Tibial artery (tissue), 4 donors: ENCODE data around the gene KLK10.

Experiments
- DNase-seq, 2 donors: peaks; one replicate each; pipeline ENCODE4 v3.0.0-alpha.2; 2019
- H3K27ac ChIP-seq, 2 donors: fragments of 200-600 bp; sonication (generic) in 1 of 2; 1 replicate in 1 of 2; 2 replicates in 1 of 2; pipeline ENCODE4 v1.5.1; 2018 to 2019; ENCODE audit warnings: mild to moderate bottlenecking in 1 of 2
- H3K27me3 ChIP-seq, 2 donors: fragments of 200-600 bp; sonication (generic) in 1 of 2; one replicate each; pipeline versions ENCODE4 v1.5.1 to v1.6.0; 2016 to 2019
- H3K36me3 ChIP-seq, 3 donors: fragments of 200-600 bp; sonication (generic) in 2 of 3; one replicate each; pipeline ENCODE4 v1.5.1; 2016 to 2019; ENCODE audit warnings: mild to moderate bottlenecking in 2 of 3
- H3K4me1 ChIP-seq, 4 donors: fragments of 200-600 bp; sonication (generic) in 2 of 4; 1 replicate in 3 of 4; 2 replicates in 1 of 4; pipeline ENCODE4 v1.5.1; 2016 to 2019
- H3K4me3 ChIP-seq, 2 donors: fragments of 200-600 bp; sonication (generic) in 1 of 2; 1 replicate in 1 of 2; 2 replicates in 1 of 2; pipeline ENCODE4 v1.5.1; 2018 to 2019; ENCODE audit warnings: mild to moderate bottlenecking in 2 of 2
- H3K9me3 ChIP-seq, 3 donors: fragments of 200-600 bp; sonication (generic) in 1 of 3; one replicate each; pipeline ENCODE4 v1.5.1; 2016 to 2019
- CTCF ChIP-seq, 2 experiments: fragments of 200-600 bp in 1 of 2; fragments of 450-650 bp in 1 of 2; IDR thresholded peaks; one replicate each; pipeline ENCODE4 v1.5.1; 2017 to 2019; ENCODE audit warnings: antibody characterized with exemption in 2 of 2, mild to moderate bottlenecking in 1 of 2, moderate library complexity in 1 of 2
- intact Hi-C: fragments of 100-400 bp; cut with DNase I; formaldehyde crosslinking; loops from one replicate; pipeline ENCODE4 v1.15.0; 2023; ENCODE audit warnings: low total_unique reads

KLK10 gene

GRCh38 chr19:50979758-50980157 lies 39.8 kb downstream of the KLK10 start:
- no peak overlapping the region for H3K27ac ChIP-seq
- no peak for DNase-seq
- H3K4me3 ChIP-seq = no peak overlapping the region
- TF ChIP-seq CTCF (IDR thresholded peaks at IDR 0.05) = no peak
- no peaks in the 10 kb centered on the region for H3K9me3 ChIP-seq
- H3K36me3 ChIP-seq = no peaks in the 10 kb centered on the region
- peaks cover 0 to 41% of the 10 kb centered on the region in 2 donors for H3K27me3 ChIP-seq
- no peaks in the 10 kb centered on the region for H3K4me1 ChIP-seq
- intact Hi-C loops = no loop called here

DNA sequence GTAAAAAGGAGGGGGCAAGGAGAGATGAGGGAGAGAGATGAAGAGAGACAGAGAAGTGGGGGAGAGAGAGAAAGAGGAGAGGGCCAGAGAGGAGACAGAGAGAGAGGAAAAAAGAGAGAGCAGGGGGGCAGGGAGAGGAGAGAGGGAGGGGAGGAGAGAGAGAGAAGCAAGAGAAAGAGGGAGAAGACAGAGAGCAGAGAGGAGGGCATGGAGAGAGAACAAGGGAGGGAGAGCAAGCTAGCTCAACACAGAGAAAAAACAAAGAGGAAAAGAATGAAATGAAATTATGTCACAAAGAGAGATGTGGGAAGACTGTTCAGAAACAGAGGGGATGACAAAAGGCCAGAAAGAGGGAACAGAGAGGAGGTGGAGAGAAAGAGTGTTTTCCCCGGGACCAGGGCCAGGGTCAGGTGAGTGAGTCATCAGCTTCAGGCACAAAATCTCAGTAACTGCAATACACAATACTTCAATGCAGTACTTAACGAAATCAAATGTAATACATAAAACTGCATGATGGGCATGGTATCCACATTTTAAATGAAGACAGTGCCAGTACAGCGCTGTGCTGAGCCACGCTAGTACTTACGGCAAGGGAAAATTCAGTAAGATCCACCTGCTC lies 40.6 kb downstream of the KLK10 start:
- Histone ChIP-seq H3K36me3 (no peaks in the 10 kb centered on the region), H3K27ac (no peak overlapping the region), H3K4me1 (no peaks in the 10 kb centered on the region), H3K4me3 (no peak overlapping the region), H3K27me3 (peaks cover 0 to 39% of the 10 kb centered on the region in 2 donors), H3K9me3 (no peaks in the 10 kb centered on the region)
- no peak for DNase-seq
- intact Hi-C loops = no loop called here
- no peak for TF ChIP-seq CTCF (IDR thresholded peaks at IDR 0.05)

- Histone ChIP-seq H3K27me3 (peaks cover 0 to 34% of the 10 kb centered on the region in 2 donors), H3K9me3 (no peaks in the 10 kb centered on the region), H3K36me3 (no peaks in the 10 kb centered on the region), H3K4me1 (no peaks in the 10 kb centered on the region), H3K27ac (no peak overlapping the region), H3K4me3 (no peak overlapping the region)
- TF ChIP-seq CTCF (IDR thresholded peaks at IDR 0.05) = no peak
- intact Hi-C loops = no loop called here
- no peak for DNase-seq
Measured at GRCh38 chr19:50977626-50978025, 41.9 kb downstream of the KLK10 start.

- intact Hi-C loops = no loop called here
- no peak for DNase-seq
- Histone ChIP-seq H3K27me3 (peaks cover 0 to 26% of the 10 kb centered on the region in 2 donors), H3K27ac (no peak overlapping the region), H3K4me3 (no peak overlapping the region), H3K36me3 (no peaks in the 10 kb centered on the region), H3K9me3 (no peaks in the 10 kb centered on the region), H3K4me1 (no peaks in the 10 kb centered on the region)
- TF ChIP-seq CTCF (IDR thresholded peaks at IDR 0.05) = no peak
Measured at GRCh38 chr19:50975766-50976165, 43.7 kb downstream of the KLK10 start.

DNA sequence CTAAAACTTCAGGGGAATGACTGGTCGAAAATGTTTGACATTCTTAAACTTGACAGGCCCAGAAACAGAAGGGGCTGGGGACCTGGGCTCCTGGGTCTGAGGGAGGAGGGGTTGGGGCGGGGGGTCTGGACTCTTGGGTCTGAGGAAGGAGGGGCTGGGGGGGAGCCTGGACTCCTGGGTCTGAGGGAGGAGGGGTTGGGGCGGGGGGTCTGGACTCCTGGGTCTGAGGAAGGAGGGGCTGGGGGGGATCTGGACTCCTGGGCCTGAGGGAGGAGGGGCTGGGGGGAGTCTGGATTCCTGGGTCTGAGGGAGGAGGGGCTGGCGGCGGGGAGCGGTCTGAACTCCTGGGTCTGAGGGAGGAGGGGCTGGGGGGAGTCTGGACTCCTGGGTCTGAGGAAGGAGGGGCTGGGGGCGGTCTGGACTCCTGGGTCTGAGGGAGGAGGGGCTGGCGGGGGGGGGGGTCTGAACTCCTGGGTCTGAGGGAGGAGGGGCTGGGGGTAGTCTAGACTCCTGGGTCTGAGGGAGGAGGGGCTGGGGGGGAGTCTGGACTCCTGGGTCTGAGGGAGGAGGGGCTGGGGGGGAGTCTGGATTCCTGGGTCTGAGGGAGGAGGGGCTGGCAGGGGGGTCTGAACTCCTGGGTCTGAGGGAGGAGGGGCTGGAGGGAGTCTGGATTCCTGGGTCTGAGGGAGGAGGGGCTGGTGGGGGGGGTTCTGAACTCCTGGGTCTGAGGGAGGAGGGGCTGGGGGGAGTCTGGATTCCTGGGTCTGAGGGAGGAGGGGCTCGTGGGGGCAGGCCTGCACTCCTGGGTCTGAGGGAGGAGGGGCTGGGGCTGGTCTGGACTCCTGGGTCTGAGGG lies 44.6 kb downstream of the KLK10 start:
- intact Hi-C loops = no loop called here
- no peak for TF ChIP-seq CTCF (IDR thresholded peaks at IDR 0.05)
- no peak overlapping the region for H3K27ac ChIP-seq
- H3K4me1 ChIP-seq = no peaks in the 10 kb centered on the region
- no peak for DNase-seq
- no peaks in the 10 kb centered on the region for H3K36me3 ChIP-seq
- H3K9me3 ChIP-seq = no peaks in the 10 kb centered on the region
- H3K4me3 ChIP-seq = no peak overlapping the region
- peaks cover 0 to 19% of the 10 kb centered on the region in 2 donors for H3K27me3 ChIP-seq
